ENCODE results near the gene ZNF584.
A peak's percentile ranks its signal among the peaks of the same experiment; 100 is the strongest.
"Not testable (repeated sequence)": the region's sequence is repeated elsewhere in the genome, so short reads cannot be mapped to it uniquely, and the experiment has no call there.

Gene ZNF584

DNA sequence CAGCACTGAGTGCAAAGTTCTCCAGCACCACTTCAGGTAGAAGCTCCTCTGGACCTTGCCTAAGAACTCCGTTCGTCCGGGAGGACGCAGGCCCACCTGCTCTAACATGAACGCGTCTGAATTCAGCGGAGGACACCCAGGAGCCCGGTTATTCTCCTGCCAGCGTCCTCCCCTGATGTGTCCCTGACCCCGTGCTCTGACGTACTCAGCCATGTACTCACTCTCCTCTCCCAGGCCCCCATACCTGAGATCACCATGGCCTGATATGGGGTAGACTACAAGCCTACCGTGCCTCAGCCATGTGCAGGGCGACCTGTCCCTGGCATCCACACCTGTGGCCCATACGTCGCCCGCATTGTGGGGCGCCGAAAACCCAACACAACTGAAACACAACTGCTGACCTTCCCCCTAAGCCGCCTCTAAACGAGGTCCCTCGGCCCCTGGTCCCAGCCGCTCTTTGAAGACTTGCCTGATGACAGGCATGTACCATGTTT is 744 bp upstream of the ZNF584 start:
- DNase-seq: no peak

DNA sequence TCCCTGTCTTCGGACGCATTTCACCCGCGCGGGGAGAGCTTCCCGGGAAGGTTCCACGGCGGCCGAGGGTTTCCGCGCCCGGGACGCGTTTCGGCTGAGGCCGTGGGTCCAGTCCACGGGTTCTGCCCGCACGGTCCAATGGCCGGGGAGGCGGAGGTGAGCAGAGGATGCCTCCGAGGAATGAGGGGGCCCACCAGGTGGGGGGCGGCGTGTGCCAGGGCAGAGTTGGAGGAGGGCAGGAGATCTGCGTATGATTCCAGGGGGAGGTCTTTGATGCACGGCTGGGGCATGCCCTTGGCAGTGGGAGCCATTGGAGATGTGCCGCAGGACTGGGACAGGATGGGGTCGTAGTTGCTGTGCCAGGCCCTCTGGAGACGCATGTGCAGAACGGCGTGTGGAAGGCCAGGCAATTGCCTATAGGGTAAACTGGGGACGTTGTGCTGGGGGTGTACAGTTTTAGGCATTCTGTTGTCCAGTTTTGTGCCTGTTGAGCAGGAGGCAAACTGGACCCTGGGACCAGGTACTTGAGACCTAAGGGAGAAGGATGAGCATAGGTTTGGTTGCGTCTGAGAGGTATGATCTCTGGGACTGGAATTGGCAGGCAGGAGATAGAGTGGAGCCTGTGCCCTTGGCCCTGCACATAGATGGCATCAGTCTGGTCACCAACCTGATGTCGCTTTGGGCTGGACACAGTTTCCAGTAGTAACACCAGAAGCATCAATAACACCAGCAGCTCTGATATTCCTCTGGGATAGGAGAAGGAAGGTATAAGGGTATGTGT is 751 bp downstream of the ZNF584 start:
- no peak for DNase-seq

DNA sequence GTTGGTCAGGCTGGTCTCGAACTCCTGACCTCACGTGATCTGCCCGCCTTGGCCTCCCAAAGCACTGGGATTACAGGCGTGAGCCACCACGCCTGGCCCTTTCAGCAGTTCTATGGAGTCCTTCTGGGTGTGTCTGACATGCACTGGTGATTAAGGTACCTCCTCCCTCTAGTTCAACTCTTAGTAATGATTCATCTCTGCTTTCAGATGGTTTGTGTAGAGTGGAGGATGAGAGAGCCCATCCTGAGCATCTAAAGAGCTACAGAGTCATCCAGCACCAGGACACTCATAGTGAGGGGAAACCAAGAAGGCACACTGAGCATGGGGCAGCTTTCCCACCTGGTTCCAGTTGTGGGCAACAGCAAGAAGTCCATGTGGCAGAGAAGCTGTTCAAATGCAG is 8.2 kb downstream of the ZNF584 start:
- no peak for DNase-seq

DNA sequence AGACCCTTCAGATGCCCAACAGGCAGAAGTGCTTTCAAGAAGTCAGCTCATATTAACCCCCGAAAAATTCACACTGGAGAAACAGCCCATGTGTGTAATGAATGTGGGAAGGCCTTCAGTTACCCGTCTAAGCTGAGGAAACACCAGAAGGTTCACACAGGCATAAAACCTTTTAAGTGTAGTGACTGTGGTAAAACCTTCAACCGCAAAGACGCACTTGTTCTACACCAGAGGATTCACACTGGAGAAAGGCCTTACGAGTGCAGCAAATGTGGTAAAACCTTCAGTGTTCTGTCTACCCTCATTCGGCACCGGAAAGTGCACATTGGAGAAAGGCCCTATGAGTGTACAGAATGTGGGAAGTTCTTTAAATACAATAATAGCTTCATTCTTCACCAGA is 8.6 kb downstream of the ZNF584 start:
- DNase-seq: no peak

DNA sequence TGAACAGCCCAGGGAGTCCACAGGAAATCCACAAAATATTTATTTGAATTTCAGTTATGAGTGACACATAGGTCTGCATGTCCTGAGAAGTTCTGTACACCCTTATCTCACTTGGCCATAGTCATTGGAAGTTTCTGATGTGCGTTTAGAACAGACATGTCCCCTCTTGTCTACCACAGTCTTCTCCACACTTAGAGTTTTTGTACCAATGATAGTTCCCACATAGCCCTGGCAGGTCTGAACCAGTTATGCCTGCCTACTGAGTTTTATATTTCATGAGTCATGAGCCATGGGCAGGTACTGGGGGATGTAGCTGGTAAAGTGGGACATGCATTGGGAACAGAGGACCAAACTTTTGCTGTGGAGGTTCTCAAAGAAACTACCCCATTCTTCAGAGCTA is 20.2 kb downstream of the ZNF584 start:
- DNase-seq: no peak

DNA sequence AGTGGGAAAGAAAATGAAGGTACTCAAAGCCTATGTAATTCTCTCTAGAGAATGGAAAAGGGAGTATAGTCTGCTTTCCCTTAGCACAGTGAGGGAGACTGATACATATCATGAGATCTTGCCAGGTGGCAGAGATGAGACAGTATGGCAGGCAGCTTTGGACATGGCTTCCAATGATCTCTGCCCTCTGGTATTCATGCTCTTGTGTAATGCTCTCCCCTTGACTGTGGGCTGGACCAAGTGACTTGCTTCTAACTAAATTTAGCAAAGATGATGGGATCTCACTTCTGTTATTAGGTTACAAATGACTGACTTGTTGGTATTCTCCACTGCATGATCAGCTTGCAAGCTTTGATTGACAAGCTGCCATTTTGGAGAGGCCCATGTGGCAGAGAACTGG is 21.3 kb downstream of the ZNF584 start:
- no peak for DNase-seq

DNA sequence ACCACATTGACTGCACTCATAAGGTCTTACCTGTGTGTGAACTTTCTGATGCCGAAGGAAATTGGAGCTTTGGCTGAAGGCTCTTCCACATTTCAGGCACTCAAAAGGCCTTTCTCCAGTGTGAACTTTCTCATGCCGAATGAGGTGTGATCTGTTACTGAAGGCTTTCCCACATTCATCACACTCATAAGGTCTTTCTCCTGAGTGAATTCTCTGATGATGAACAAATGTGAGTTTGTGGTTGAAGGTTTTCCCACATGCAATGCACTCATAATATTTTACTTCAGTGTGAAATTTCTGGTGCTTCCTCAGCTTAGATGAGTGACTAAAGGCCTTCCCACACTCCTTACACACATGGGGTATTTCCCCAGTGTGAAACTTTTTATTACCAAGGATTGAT is 25.8 kb downstream of the ZNF584 start:
- no peak for DNase-seq

DNA sequence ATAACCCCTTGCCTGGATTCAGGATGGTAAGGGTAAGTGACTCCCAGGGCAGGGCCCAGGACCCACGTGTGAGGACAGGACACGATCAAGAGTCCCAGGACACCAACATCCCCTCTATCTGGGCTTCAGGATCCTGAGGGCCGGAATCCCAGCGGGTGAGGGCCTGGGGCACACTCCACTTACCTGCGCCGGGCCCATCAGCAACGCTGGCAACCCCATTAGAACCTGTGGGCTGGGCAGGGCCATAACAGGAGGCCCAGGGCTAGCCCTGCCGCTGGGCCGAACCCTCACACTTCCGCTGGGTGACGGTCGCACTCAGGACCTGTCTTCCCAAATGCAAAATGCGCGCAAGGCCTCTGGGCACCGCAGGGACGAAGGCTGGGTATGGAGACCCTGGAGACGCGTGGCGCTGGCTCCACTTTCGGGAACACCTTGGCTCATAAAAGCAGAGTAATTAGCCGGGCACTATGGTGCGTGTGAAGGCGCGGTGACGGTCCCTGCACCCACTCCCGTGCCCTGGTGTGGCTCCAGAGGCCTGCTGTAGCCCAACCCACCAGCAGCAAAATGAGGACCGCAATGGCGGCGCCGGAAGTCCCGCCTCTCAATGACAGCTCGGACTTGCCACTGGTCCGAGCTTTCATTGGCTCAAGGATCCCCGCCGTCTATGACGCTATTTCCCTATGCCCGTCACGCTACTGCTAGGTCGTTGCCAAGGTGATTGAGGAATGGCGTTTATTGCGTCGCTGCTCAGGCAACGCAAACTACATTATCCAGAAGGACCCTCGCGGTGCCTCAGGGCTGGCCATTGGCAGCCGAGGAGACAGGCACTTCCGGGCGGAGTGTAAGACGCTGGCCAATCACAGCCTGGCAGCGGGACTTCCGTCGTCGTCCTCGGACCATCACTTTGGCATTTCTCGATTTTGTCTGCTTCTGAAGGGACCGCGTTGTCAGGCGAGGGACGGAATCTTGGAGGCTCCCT is 31.4 kb downstream of the ZNF584 start, which contains the start of gene ZNF132:
TSS of gene ZNF132 (minus strand) at position 578 of the 979 bp plus-strand sequence. CDS start at position 246, 332 bp downstream.
- peak; percentile 80 for DNase-seq

DNA sequence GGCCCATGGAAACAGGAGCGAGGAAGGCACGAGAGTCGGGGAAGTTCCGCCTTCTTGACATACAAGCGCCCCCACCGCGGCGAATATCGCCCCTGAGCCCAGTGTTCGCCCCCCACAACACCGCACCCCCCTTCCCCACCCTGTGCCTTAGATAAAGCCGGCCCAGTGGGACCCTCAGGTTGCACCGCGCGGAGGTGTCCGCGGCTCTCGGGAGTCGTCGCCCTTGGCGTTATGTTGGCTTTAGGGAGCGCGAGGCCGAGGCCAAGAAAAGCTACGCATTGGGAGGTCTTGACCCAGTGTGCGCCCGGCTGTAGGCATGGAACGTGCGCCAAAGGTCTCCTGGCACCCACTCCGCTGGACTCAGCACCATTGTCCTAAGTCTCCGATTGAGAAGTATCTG is 32.1 kb downstream of the ZNF584 start:
- DNase-seq: no peak

DNA sequence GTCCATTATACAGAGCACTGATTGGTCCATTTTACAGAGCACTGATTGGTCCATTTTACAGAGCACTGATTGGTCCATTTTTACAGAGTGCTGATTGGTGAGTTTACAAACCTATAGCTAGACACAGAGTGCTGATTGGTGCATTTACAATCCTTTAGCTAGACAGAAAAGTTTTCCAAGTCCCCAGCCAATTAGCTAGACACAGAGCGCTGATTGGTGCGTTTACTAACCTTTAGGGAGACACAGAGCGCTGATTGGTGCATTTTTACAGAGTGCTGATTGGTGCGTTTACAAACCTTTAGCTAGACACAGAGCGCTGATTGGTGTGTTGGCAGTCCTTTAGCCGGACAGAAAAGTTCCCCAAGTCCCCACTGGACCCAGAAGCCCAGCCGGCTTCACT is 34.5 kb downstream of the ZNF584 start:
- DNase-seq: not testable (repeated sequence)

DNA sequence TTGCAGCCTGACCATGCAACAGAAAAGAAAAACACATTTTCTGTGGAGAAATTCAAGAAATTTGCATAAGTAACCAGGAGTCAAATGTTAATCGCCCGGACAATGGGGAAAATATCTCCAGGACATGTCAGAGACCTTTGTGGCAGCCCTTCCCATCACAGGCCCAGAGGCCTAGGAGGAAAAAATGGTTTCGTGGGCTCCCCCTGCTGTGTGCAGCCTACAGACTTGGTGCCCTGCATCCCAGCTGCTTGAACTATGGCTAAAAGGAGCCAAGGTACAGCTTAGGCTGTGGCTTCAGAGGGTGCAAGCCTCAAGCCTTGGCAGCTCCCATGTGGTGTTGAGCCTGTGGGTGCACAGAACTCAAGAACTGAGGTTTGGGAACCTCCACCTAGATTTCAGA is 40.4 kb downstream of the ZNF584 start:
- not testable (repeated sequence) for DNase-seq

DNA sequence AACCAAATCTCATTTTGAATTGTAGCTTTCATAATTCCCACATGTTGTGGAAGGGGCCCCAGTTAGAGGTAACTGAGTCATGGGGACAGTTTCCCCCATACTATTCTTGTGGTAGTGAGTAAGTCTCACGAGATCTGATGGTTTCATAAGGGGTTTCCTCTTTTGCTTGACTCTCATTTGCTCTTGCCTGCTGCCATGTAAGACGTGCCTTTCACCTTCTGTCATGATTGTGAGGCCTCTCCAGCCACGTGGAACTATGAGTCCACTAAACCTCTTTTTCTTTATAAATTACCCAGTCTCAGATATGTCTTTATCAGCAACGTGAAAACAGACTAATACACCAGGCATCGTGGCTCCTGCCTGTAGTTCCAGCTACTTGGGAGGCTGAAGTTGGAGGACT is 41.5 kb downstream of the ZNF584 start:
- not testable (repeated sequence) for DNase-seq

DNA sequence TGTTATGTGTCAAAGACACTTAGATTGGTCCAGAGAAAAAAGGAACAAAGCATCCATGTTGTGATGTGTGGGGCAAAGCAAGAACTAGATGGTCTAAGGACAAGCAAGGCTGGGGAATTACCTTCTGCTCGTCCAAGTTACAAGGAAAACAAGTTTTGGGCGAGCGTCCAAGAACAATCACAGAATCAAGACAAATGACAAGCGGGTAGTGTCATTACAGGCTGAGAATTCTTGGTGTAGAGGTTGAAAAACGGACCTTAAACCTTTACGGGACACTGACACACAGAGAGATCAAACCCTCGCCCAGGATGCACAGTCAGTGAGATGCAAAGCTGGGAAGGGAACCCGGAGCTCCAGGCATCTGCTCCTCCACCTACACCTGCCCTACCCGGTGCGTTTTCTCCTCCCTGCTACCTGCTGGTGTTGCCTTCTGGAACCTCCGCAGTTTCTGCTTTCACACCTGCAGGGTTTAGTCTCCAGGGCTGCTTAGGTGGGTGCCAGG is 42.5 kb downstream of the ZNF584 start:
- no peak for DNase-seq

DNA sequence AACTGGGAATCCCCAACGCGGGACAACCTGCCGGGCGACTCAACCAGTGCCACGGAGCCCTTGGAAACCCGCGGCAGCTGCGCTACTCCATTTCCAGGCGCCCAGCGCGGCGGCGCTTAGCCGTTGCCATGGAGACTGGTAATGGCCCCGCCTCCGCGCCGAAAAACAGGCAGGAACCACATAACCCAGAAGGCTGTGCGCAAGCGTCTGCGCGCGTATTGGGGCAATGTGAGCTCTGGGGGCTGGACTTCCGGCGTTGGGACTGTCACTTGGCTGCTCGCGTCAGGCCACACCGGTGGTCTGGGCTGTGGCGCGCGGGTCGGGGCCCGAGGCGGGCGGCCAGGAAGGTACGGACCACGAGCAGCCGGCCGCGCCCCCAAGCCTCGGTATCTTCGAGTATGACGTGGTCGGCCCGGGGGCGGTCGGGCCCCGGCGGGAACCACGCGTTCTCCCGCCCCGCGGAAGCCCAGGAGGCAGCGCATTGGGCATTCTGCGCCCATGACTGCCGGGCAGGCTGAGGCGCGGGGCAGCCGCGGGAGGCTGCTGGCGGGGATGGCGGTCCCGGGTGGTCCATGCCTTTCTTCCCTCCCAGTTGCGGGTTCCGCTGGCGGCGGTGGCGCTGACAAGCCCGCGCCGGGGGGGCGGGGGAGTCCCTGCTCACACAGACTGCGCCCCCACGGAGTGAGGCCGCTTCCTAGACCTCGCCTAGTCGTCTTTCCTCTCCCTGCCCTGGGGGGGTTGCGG is 43.1 kb downstream of the ZNF584 start, which contains the start of gene ZNF324B:
TSS of gene ZNF324B (plus strand) at position 265 of the 744 bp plus-strand sequence. CDS start 2,080 bp downstream, outside the sequence.
- DNase-seq: peak; percentile 68

DNA sequence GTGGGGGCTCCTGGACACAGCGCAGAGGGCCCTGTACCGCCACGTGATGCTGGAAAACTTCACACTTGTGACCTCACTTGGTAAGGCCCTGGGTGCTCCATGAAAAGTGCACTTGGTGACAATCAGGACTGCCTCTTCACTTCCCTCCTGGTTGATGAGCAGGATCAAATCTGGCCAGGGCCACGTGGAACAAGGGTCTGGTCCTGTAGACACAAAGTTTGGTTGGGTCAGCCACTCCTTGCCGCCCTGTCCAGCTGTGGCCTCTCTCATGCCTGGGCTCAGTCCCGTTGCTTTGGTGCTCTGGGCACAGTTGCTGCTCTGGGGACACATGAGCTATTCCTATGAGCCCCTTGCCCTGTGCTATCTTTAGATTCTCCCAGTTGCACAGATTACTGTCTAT is 45.3 kb downstream of the ZNF584 start:
- no peak for DNase-seq

DNA sequence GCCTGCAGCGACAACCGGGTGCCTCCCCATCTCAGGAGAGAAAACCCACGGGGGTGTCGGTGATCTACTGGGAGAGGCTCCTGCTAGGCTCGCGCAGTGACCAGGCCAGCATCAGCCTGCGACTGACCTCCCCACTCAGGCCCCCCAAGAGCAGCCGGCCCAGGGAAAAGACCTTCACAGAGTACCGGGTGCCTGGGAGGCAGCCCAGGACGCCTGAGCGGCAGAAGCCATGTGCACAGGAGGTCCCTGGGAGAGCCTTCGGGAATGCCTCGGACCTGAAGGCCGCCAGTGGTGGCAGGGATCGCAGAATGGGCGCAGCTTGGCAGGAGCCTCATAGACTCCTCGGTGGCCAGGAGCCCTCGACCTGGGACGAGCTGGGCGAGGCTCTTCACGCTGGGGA is 46.9 kb downstream of the ZNF584 start:
- DNase-seq: no peak

DNA sequence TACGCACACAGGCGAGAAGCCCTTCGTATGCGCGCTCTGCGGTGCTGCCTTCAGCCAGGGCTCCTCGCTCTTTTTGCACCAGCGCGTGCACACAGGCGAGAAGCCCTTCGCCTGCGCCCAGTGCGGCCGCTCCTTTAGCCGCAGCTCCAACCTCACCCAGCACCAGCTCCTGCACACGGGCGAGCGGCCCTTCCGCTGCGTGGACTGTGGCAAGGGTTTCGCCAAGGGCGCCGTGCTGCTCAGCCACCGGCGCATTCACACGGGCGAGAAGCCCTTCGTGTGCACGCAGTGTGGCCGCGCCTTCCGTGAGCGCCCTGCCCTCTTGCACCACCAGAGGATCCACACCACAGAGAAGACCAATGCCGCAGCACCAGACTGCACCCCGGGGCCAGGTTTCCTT is 47.7 kb downstream of the ZNF584 start:
- DNase-seq: no peak

DNA sequence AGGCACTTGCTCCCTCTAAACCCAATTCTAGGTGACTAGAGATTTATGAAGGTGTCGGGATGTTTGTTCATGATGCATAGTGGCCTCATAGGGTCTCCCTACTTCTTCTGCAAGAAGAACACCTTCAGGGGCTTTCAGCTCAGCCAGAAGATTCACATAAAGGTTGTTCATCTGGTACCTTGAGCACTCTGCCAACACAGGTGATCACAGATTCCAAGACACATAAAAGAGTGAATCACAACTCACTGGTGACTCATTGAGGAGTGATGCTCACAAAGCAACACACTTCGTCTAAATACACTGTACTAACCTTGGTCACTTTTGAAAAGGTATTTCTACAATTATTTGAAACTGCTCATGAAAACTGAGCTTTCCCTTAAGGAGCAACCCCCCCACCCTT is 51.6 kb downstream of the ZNF584 start:
- DNase-seq: no peak

DNA sequence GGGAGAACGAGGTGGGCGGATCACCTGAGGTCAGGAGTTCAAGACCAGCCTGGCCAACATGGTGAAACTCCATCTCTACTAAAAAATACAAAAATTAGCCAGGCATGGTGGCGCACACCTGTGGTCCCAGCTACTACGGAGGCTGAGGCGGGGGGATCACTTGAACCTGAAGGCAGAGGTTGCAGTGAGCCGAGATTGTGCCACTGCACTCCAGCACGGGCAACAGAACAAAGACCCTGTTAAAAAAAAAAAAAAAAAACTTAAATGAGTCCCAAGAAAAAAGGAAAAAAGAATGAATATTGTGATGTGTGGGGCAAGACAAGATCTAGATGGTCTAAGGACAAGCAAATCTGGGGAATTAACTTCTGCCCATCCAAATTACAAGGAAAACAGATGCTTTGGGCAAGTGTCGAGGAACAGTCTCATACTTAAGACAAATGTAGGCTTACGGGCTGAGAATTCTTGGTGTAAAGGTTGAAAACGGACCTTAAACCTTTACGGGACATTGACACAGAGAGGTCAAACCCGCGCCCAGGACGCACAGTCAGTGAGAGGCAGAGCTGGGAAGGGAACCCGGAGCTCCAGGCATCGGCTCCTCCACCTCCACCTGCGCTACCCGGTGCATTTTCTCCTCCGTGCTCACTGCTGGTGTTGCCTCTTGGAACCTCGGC is 57.8 kb downstream of the ZNF584 start:
- no peak for DNase-seq

DNA sequence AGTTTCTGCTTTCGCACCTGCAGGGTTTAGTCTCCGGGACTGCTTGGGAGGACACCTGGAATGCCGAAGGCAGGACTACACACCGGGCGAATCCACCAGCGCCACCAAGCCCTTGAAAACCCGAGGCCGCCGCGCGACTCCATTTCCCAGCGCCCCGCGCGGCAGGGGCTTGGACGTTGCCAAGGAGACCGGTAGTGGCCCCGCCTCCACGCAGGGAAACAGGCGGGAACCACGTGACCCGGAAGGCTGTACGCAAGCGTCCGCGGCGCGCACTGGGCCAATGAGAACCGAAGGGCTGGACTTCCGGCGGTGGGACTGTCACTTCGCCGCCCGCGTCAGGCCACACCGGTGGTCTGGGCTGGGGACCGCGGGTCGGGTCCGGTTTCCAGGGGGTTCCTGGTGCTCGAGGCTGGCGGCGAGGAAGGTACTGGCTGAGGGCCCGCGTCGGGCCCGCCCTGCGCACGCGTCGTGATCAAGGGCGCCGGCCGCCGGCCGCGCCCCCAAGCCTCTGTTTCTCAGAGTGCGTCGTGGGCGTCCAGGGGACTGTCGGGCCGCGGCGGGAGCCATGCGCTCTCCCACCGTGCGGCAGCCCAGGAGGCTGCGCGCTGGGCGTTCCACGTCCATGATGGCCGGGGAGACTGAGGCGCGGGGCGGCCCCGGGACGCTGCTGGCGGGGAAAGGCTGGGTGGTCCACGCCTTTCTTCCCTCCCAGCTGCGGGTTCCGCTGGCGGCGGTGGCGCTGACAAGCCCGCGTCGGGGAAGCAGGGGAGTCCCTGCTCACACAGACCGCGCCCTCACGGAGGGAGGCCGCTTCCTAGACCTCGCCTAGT is 58.5 kb downstream of the ZNF584 start, which contains the start of gene ZNF324:
TSS of gene ZNF324 (plus strand) at position 321 of the 830 bp plus-strand sequence. CDS start 2,106 bp downstream, outside the sequence.
- DNase-seq: peak; percentile 74

Data from NCI-H1417 treated with DMSO at 0.1 percent for 48 hours (cell line).